GM21717 (cell line): ENCODE results near the gene PABPC1L2B.
"Not testable (repeated sequence)": the region's sequence is repeated elsewhere in the genome, so short reads cannot be mapped to it uniquely, and the experiment has no call there.

Experiments
- ATAC-seq: cut with Tn5 transposase; IDR thresholded peaks from one replicate; pipeline ENCODE4 v1.9.1; 2021; ENCODE audit warnings: mild to moderate bottlenecking, moderate library complexity; ENCODE audit not compliant: unreplicated experiment

PABPC1L2B gene

DNA sequence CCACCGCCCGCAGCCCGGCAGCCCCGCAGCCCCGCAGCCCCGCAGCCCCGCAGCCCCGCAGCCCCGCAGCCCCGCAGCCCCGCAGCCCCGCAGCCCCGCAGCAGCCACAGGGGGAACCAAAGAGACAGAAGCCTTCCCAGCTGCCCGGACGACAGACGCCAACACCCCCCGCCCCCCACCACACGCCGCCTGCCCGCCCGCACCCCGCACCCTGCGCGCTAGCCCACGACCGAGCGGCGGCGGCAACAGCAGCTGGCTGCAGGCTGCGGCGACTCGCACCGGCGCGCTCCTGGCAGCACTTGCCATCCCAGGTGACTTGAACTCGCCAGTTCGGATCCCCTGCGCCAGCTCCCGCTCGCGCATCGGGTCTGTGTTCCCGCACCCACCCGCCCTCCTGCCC is at the start of gene PABPC1L2B:
TSS of gene PABPC1L2B (plus strand) at position 207 of the 400 bp plus-strand sequence. CDS start 704 bp downstream, outside the sequence.
- ATAC-seq, result not testable (repeated sequence)

DNA sequence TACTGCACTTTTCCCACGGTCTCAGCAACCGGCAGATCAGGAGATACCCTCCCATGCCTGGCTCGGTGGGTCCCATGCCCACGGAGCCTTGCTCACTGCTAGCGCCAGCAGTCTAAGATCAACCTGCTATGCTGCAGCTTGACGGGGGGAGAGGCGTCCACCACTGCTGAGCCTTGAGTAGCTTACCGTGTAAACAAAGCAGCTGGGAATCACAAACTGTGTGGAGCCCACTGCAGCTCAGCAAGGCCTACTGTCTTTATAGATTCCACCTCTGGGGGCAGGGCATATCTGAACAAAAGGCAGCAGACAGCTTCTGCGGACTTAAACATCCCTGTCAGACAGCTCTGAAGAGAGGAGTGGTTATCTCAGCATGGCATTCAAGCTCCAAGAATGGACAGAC is 42.8 kb upstream of the PABPC1L2B start:
- not testable (repeated sequence) for ATAC-seq

- ATAC-seq, result not testable (repeated sequence)
Observed at GRCh38 chrX:72971859-72972258, 30.9 kb upstream of the PABPC1L2B start.

DNA sequence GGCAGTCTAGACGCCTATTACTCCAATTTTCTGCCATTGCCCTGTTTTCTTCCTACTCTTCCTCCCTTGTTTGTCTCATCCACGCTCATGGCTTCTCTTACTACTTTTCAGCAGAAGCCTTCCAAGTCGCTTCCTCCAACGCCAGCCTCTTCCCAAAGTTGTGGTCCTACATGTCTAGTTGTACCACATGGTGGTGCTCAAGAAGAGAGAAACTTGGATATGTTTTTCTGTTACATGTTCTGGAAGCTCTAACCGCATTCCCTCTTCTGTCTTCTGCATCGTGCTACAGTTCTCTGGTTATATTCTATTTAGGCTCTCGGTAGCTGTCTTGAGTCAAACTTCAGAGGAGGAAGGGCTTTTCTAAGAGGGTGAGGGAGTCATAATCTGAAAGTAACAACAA is 27.9 kb upstream of the PABPC1L2B start:
- ATAC-seq, result not testable (repeated sequence)

DNA sequence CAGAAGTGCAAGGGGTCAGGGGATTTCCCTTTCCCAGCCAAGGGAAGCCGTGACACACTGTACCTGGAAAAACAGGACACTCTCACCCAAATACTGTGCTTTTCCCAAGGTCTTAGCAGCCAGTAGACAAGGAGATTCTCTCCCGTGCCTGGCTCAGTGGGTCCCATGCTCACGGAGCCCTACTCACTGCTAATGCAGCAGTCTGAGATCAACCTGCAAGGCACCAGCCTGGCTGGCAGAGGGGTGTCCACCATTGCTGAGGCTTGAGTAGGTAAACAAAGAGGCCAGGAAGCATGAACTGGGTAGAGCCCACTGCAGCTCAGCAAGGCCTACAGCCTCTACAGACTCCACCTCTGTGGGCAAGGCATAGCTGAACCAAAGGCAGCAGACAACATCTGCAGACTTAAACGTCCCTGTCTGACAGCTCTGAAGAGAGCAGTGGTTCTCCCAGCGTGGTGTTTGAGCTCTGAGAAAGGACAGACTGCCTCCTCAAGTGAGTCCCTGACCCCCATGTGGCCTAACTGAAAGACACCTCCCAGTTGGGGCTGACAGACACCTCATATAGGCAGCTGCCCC is 21.8 kb upstream of the PABPC1L2B start:
- not testable (repeated sequence) for ATAC-seq

GRCh38 chrX:73004032-73004431 is 1.3 kb downstream of the PABPC1L2B start:
- ATAC-seq, result not testable (repeated sequence)

GRCh38 chrX:73021361-73022092 is 18.8 kb downstream of the PABPC1L2B start:
- ATAC-seq, result no peak

DNA sequence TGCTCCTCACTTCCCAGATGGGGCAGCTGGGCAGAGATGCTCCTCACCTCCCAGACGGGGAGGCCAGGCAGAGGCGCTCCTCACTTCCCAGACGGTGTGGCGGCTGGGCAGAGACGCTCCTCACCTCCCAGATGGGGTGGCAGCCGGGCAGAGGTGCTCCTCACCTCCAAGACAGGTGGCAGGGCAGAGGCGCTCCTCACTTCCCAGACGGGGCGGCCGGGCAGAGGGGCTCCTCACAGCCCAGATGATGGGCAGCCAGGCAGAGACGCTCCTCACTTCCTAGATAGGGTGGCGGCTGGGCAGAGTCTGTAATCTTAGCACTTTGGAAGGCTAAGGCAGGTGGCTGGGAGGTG is 19.3 kb downstream of the PABPC1L2B start:
- ATAC-seq, result not testable (repeated sequence)

DNA sequence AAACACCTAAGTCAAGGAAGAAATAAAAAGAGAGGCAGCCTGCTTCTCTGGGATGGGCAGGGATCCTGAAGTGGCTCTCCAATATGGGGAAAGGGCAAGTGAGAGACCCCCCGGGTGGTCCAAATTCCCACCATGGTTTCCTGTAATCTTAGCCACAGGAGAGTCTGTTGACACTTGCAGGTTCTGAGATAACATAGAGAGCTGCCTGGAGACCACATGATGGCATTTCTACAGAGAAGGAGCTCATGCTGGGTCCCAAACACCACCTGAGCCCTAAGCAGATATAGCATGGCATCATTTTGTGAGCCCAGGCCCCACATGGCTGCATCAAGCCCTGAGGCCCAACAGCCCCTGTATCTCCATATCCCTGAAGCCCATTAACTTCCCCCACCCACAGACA is 26.1 kb downstream of the PABPC1L2B start:
- ATAC-seq, result no peak
